CD4-positive, alpha-beta T cell treated with Interleukin-21 for 1 hour (primary cell): ENCODE results near the gene C22orf39.
"Not testable (repeated sequence)": the region's sequence is repeated elsewhere in the genome, so short reads cannot be mapped to it uniquely, and the experiment has no call there.

ENCODE experiments used
- DNase-seq: peaks from one replicate; pipeline ENCODE4 v3.0.0-alpha.2; 2020

Gene C22orf39

GRCh38 chr22:19450363-19451175 is 3.1 kb upstream of the C22orf39 start:
- DNase-seq = no peak

GRCh38 chr22:19449422-19449767 is 1.9 kb upstream of the C22orf39 start:
- no peak for DNase-seq

GRCh38 chr22:19448739-19449421 is 1.4 kb upstream of the C22orf39 start:
- DNase-seq = no peak

- DNase-seq = no peak
Observed at GRCh38 chr22:19448076-19448607, 631 bp upstream of the C22orf39 start.

- DNase-seq = no peak
Observed at GRCh38 chr22:19446603-19447329, 745 bp downstream of the C22orf39 start.

- not testable (repeated sequence) for DNase-seq
Observed at GRCh38 chr22:19445279-19445982, 2.1 kb downstream of the C22orf39 start.

- DNase-seq = no peak
Observed at GRCh38 chr22:19443544-19444211, 3.8 kb downstream of the C22orf39 start.

GRCh38 chr22:19442166-19442565 is 5.3 kb downstream of the C22orf39 start:
- no peak for DNase-seq

GRCh38 chr22:19440411-19441195 is 6.9 kb downstream of the C22orf39 start:
- DNase-seq = no peak

GRCh38 chr22:19438298-19438697 is 9.2 kb downstream of the C22orf39 start:
- DNase-seq = no peak

- DNase-seq = not testable (repeated sequence)
Observed at GRCh38 chr22:19436444-19437161, 10.9 kb downstream of the C22orf39 start.

- no peak for DNase-seq
Observed at GRCh38 chr22:19434829-19435580, 12.5 kb downstream of the C22orf39 start.

GRCh38 chr22:19434401-19434800 is 13.1 kb downstream of the C22orf39 start:
- DNase-seq = no peak

GRCh38 chr22:19432133-19432851 is 15.2 kb downstream of the C22orf39 start, which contains the start of gene MRPL40:
MRPL40 (plus strand) TSS chr22:19432545; CDS start chr22:19432555, 10 bp downstream.
- peak; percentile 90 for DNase-seq

GRCh38 chr22:19431649-19432132 is 15.8 kb downstream of the C22orf39 start, which contains the start of gene HIRA:
HIRA (minus strand) TSS chr22:19431733; CDS start chr22:19431476, 257 bp downstream.
- DNase-seq = peak; percentile 87

GRCh38 chr22:19430890-19431541 is 16.5 kb downstream of the C22orf39 start:
- no peak for DNase-seq

GRCh38 chr22:19429950-19430889 is 17.3 kb downstream of the C22orf39 start:
- peak; percentile 51 for DNase-seq
